ENCODE data around the gene RBMXL3.

RBMXL3 gene

DNA sequence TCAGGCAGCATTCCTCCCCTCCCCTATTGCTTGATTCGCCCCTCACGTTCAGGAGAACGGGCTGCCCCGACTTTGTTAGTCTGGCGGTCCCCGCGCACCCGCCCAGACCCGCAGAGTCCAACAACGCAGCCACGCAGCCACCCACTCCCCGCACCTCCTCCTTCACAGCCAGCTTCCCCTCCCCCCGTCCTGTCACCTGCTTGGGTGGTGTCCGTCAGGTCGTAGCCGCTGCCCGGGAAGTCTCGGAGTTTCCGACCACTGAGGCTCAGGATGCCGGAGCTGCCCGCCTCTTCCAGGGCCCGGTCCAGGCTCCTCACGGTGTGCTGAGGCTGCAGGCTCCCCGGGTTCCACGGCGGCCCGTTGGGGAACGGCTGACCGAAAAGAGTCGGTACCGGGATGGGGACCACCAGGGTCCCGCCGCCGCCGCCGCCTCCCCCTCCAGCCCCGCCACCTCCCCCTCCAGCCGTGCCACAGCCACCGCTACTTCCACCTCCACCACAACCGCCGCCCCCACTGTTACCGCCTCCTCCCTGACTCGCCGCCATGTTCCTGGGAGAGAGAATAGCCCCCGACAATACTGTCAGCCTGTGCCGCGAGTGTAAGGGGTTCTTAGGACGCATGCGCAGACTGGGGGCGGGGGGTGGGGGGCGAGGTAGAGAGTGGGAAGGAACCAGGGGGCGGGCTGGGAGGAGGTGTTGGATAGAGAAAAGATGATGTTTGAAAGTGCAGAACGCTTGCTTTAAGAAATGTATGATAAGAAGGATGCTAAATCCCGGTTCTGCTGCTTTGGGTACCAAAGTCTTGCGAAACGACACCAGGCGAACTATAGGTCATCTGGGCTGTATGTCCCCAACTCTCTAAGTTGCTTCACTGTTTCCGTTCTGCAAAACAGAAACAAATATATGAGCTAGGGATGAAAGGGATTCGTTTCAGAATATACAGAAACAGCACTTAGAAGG is 44.6 kb downstream of the RBMXL3 start, which contains the start of gene LRCH2:
LRCH2 (minus strand) TSS at position 600 of the 959 bp plus-strand sequence; CDS start at position 545, 55 bp downstream.
- Histone ChIP-seq H3K36me3 (ENCODE audit: control insufficient read depth, insufficient read depth, low read length) (no peaks in the 10 kb centered on the region), H3K4me1 (ENCODE audit: control insufficient read depth, insufficient read depth, low read length) (no peaks in the 10 kb centered on the region), H3K27ac (ENCODE audit: insufficient read depth, low read depth, low read length, poor library complexity, severe bottlenecking) (no peak within 1 kb of the TSS), H3K4me3 (ENCODE audit: insufficient read depth, low read depth, low read length) (peak within 1 kb of the TSS; percentile 58), H3K27me3 (ENCODE audit: control insufficient read depth, insufficient read depth, low read length, poor library complexity, severe bottlenecking) (no peaks in the 10 kb centered on the region), H3K9me3 (ENCODE audit: control insufficient read depth, low read length) (no peaks in the 10 kb centered on the region)
- 0% methylated on average over 38 to 56 of the region's 59 CpGs for WGBS, 2 experiments

GRCh38 chrX:115234461-115234860 is 45.3 kb downstream of the RBMXL3 start:
- WGBS, 2 experiments, result 22 to 30% methylated on average over 2 to 3 of the region's 3 CpGs

GRCh38 chrX:115236560-115236959 is 47.4 kb downstream of the RBMXL3 start:
- Histone ChIP-seq H3K9me3 (ENCODE audit: control insufficient read depth, low read length) (no peaks in the 10 kb centered on the region), H3K36me3 (ENCODE audit: control insufficient read depth, insufficient read depth, low read length) (no peaks in the 10 kb centered on the region), H3K4me3 (ENCODE audit: insufficient read depth, low read depth, low read length) (no peak overlapping the region), H3K27ac (ENCODE audit: insufficient read depth, low read depth, low read length, poor library complexity, severe bottlenecking) (no peak overlapping the region), H3K27me3 (ENCODE audit: control insufficient read depth, insufficient read depth, low read length, poor library complexity, severe bottlenecking) (no peaks in the 10 kb centered on the region), H3K4me1 (ENCODE audit: control insufficient read depth, insufficient read depth, low read length) (no peaks in the 10 kb centered on the region)

More at GRCh38 chrX:115234461-115234860, 45.3 kb downstream of the RBMXL3 start:
- H3K27me3 ChIP-seq (ENCODE audit: control insufficient read depth, insufficient read depth, low read length, poor library complexity, severe bottlenecking), result no peaks in the 10 kb centered on the region
- peak overlapping the region; percentile 58 for H3K4me3 ChIP-seq (ENCODE audit: insufficient read depth, low read depth, low read length)
- no peaks in the 10 kb centered on the region for H3K36me3 ChIP-seq (ENCODE audit: control insufficient read depth, insufficient read depth, low read length)
- no peaks in the 10 kb centered on the region for H3K9me3 ChIP-seq (ENCODE audit: control insufficient read depth, low read length)
- no peaks in the 10 kb centered on the region for H3K4me1 ChIP-seq (ENCODE audit: control insufficient read depth, insufficient read depth, low read length)
- H3K27ac ChIP-seq (ENCODE audit: insufficient read depth, low read depth, low read length, poor library complexity, severe bottlenecking), result no peak overlapping the region

- Histone ChIP-seq H3K27ac (ENCODE audit: insufficient read depth, low read depth, low read length, poor library complexity, severe bottlenecking) (no peak overlapping the region), H3K4me1 (ENCODE audit: control insufficient read depth, insufficient read depth, low read length) (no peaks in the 10 kb centered on the region), H3K36me3 (ENCODE audit: control insufficient read depth, insufficient read depth, low read length) (no peaks in the 10 kb centered on the region), H3K9me3 (ENCODE audit: control insufficient read depth, low read length) (no peaks in the 10 kb centered on the region), H3K4me3 (ENCODE audit: insufficient read depth, low read depth, low read length) (no peak overlapping the region), H3K27me3 (ENCODE audit: control insufficient read depth, insufficient read depth, low read length, poor library complexity, severe bottlenecking) (no peaks in the 10 kb centered on the region)
- 73% methylated on average over 1 of the region's 1 CpG; no CpG with 5 or more reads in 1 of the 2 experiments for WGBS, 2 experiments
These were observed 47.8 kb downstream of the RBMXL3 start for GRCh38 chrX:115237056-115237455.
